Effector memory CD4-positive, alpha-beta T cell (primary cell): Measurements from ENCODE around the gene DRC1.
"Not testable (repeated sequence)": the region's sequence is repeated elsewhere in the genome, so short reads cannot be mapped to it uniquely, and the experiment has no call there.

Experiments used
- DNase-seq, 3 donors: peaks; one replicate each; pipeline ENCODE4 v3.0.0-alpha.2; 2020
- H3K27ac ChIP-seq: 2 replicates; pipeline ENCODE4 v1.7.0; 2013; ENCODE audit warnings: mild to moderate bottlenecking, low read length, moderate library complexity; ENCODE audit not compliant: insufficient read depth, poor library complexity, severe bottlenecking
- H3K27me3 ChIP-seq: replicated peaks from 2 replicates; pipeline ENCODE4 v1.7.0; 2013; ENCODE audit warnings: mild to moderate bottlenecking, low read length; ENCODE audit not compliant: insufficient read depth, control insufficient read depth, poor library complexity, severe bottlenecking
- H3K36me3 ChIP-seq: 2 replicates; pipeline ENCODE4 v1.7.0; 2013; ENCODE audit warnings: mild to moderate bottlenecking, low read length, moderate library complexity; ENCODE audit not compliant: control insufficient read depth, insufficient read depth
- H3K4me1 ChIP-seq: 2 replicates; pipeline ENCODE4 v1.7.0; 2013; ENCODE audit warnings: low read length, mild to moderate bottlenecking; ENCODE audit not compliant: control insufficient read depth, insufficient read depth, poor library complexity, severe bottlenecking
- H3K4me3 ChIP-seq: 2 replicates; pipeline ENCODE4 v1.7.0; 2013; ENCODE audit warnings: low read length, low read depth, mild to moderate bottlenecking; ENCODE audit not compliant: insufficient read depth, poor library complexity, severe bottlenecking
- H3K9me3 ChIP-seq: 2 replicates; pipeline ENCODE4 v1.7.0; 2013; ENCODE audit warnings: mild to moderate bottlenecking, low read length, moderate library complexity; ENCODE audit not compliant: control insufficient read depth
- total RNA-seq, 3 donors: gene quantifications; one replicate each; lab custom pipeline; 2026; lab: John Stamatoyannopoulos, UW

The DRC1 gene
- 0 reads per million in 3 donors for total RNA-seq

DNA sequence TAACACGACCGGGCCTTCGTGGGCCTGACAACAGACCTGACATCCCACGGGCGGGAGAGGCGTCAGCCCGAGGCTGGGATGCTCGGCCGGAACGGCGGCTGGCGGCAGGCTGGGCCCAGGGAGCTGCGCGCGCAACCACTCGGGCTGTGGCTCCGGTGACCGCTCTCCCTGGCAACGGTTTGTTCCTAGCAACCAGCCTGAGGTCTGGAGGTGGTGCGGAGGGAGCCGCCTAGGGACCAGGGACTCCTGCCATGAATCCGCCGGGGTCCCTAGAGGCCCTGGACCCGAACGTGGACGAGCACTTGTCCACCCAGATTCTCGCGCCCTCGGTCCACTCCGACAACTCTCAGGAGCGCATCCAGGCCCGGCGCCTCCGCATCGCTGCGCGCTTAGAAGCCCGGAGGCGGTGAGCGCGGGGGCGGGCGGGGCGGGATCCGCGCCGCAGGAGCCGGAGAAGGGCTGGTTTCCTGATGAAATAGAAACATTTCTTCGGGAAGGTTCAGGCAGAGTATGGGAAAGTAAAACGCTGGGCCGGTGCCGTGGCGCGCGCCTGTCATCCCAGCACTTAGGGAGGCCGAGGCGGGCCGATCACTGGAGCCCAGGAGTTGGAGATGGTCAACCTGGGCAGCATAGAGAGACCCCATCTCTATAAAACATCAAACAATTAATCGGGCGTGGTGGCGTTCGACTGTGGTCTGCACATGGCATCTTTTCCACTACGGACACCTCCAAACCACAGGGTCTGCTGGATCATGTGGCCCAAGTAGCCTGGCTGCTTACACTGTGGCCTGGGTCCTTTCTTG is at the start of gene DRC1:
DRC1 (plus strand) TSS at position 182 of the 803 bp plus-strand sequence; CDS start at position 252, 70 bp downstream.
- H3K9me3 ChIP-seq, result no peaks in the 10 kb centered on the region
- H3K4me1 ChIP-seq, result no peaks in the 10 kb centered on the region
- H3K4me3 ChIP-seq, result no peak within 1 kb of the TSS
- no peaks in the 10 kb centered on the region for H3K36me3 ChIP-seq
- peaks cover 7% of the 10 kb centered on the region for H3K27me3 ChIP-seq
- DNase-seq, result no peak
- no peak within 1 kb of the TSS for H3K27ac ChIP-seq

DNA sequence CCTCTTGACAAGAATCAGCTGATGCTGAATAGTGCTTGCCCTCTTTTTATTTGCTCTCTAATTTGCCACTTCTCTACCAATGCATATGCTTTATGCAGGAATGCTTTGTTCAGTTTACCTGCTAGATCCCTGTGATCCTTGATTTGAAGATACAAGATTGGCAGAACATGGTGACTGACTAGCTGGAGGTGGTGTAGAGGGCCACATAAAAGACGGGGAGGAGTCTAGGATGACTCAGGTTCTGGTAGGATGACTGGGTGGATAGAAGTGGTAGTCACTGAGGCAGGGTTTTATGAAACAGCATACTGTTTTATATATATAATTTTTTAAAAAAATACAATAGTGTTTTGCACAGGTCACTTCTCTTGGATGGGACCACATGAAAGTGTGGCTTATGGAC is 48.8 kb upstream of the DRC1 start:
- H3K9me3 ChIP-seq, result no peaks in the 10 kb centered on the region
- H3K27me3 ChIP-seq, result no peaks in the 10 kb centered on the region
- no peak for DNase-seq
- H3K27ac ChIP-seq, result no peak overlapping the region
- no peak overlapping the region for H3K4me3 ChIP-seq
- no peaks in the 10 kb centered on the region for H3K36me3 ChIP-seq
- H3K4me1 ChIP-seq, result no peaks in the 10 kb centered on the region

DNA sequence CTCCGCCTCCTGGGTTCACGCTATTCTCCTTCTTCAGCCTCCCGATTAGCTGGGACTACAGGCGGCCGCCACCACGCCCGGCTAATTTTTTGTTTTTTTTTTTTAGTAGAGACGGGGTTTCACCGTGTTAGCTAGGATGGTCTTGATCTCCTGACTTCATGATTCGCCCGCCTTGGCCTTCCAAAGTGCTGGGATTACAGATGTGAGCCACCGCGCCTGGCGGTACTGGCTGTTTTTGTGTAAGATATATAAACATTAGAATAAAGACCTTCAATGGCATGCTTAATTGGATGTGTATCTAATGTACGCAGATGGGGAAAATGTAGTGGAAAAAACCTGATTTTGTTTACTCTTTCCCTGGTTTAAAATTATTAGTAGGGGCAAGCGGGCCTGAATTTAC is 47.3 kb upstream of the DRC1 start:
- H3K4me1 ChIP-seq, H3K27ac ChIP-seq, H3K27me3 ChIP-seq, DNase-seq, H3K9me3 ChIP-seq, H3K4me3 ChIP-seq, H3K36me3 ChIP-seq: not testable (repeated sequence)

DNA sequence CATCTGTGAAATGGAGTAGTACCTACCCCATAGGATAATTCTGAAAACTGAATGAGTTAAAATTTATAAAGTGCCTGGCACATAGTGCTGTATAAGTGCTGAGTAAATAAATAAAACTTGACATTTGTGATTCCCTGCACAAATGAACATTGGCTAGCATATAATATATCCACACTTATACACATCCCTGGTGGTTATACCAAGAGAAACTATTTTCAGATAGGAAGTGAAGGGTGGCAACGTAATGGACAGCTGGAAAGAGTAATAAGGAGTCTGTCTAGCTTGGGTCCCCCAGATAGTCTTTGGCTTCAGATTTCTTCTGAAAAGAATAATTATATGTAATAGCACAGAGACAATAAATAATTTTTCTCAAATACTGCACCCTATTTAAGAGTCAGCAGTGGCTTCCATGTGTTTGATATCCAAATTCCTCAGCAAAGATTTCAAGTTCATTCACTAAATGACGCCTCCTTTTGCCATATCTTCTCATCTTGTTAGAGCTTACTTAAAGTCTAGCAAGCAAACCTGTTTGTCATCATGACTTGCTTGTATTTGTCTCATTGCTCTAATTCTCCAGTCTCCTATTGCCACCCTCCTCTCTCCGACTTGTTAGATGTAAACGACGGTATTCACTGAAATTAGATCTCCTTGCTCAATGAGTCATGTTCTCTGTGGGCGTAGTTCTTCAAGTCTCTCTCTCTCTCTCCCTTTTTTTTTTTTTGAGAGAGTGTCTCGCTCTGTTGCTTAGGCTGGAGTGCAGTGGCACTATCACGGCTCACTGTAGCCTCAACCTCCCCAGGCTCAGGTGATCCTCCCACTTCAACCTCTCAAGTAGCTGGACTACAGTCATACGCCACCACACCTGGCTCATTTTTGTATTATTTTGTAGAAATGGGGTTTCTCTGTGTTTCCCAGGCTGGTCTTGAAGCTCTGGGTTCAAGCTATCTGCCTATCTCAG is 46.4 kb upstream of the DRC1 start:
- no peak for DNase-seq
- no peak overlapping the region for H3K4me3 ChIP-seq
- no peaks in the 10 kb centered on the region for H3K27me3 ChIP-seq
- H3K9me3 ChIP-seq, result no peaks in the 10 kb centered on the region
- H3K36me3 ChIP-seq, result no peaks in the 10 kb centered on the region
- no peaks in the 10 kb centered on the region for H3K4me1 ChIP-seq
- H3K27ac ChIP-seq, result no peak overlapping the region

DNA sequence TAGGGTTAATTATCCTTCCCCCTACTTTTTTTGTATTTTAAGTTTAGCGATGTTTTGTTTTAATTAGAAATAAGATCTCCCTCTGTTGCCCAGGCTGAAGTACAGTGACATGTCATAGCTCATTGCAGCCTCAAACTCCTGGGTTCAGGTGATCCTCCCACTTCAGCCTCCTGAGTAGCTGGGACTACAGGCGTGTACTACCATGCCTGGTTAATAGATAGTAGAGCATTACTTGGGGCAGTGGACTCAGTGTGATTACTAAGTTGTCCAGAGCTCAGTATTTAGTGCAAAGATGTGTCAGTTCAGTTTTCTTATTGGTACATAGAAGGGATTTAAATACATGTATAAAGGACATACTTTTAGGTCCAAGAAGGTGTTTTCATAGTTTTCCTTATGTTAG is 45.6 kb upstream of the DRC1 start:
- no peak overlapping the region for H3K4me3 ChIP-seq
- H3K27me3 ChIP-seq, result no peaks in the 10 kb centered on the region
- H3K36me3 ChIP-seq, result no peaks in the 10 kb centered on the region
- H3K4me1 ChIP-seq, result no peaks in the 10 kb centered on the region
- no peak overlapping the region for H3K27ac ChIP-seq
- no peaks in the 10 kb centered on the region for H3K9me3 ChIP-seq
- DNase-seq, result no peak

DNA sequence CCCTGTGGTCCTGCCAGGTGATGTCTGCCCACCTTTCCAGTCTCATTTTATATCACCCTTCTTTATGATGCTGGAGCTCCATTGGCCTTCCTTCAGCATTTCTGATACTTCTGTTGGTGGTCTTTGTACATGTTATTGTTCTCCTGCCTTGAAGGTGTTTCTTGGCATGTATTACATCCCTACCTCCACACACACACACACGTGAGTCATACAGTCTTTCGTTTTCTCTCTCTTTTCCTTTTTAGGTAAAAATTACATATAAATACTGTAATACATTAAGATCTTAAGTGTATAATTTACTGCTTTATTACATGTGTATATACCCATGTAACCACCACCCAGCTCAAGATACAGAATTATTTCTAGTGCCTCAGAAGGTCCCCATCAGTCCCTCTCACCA is 44.9 kb upstream of the DRC1 start:
- H3K4me1 ChIP-seq, result no peaks in the 10 kb centered on the region
- no peak for DNase-seq
- H3K4me3 ChIP-seq, result no peak overlapping the region
- no peaks in the 10 kb centered on the region for H3K9me3 ChIP-seq
- H3K27ac ChIP-seq, result no peak overlapping the region
- no peaks in the 10 kb centered on the region for H3K36me3 ChIP-seq
- H3K27me3 ChIP-seq, result no peaks in the 10 kb centered on the region

DNA sequence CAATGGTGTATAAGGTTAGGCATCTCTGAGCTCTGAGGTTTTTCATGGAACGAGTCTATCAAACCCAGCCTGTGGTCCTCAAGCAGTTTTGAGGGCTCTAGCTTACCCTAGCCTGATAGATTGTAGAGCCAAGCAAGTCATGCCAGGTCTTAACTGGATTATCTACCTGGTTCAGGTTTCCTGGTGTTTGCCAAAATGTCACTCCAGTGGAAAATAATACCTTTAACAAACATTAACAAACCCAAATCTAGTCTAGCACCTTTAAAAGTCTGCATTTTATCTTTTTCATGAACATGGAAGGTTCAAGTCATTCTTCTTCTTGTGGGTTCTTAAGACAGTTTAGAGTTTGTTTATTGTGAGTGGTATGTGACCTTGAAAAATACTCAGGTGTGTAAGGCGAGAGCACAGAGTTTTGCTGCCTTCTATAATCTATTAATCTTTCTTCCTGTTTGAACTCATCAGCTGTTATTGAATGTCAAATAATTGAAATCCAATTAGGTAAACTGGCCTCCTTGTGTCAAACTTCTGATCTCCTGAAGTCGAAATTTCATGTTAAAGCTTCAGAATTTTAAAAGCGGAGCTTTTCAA is 41.7 kb upstream of the DRC1 start:
- Histone ChIP-seq H3K27me3 (no peaks in the 10 kb centered on the region), H3K9me3 (no peaks in the 10 kb centered on the region), H3K27ac (no peak overlapping the region), H3K4me1 (no peaks in the 10 kb centered on the region), H3K36me3 (no peaks in the 10 kb centered on the region), H3K4me3 (no peak overlapping the region)
- DNase-seq, result no peak

DNA sequence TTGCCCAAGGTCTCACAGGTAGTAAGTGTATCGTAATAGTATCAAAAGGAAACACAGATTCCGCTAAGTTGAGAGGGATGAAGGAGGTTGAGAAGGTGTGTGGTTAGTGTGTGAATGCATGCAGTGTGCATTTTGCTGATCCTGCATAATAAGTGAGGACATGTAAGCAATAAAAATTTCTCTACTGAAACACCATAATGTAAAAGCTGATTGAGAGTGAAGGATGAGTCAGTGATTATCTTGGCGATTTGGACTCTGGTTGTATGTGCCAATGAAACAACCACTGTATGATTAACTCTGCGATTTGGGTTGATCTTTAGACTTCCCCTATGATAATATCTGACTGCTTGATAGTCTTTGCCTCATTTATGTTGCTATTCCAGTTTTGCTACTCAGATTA is 38.4 kb upstream of the DRC1 start:
- Histone ChIP-seq H3K4me3 (no peak overlapping the region), H3K9me3 (no peaks in the 10 kb centered on the region), H3K27ac (no peak overlapping the region), H3K4me1 (no peaks in the 10 kb centered on the region), H3K27me3 (no peaks in the 10 kb centered on the region), H3K36me3 (peaks cover 16% of the 10 kb centered on the region)
- no peak for DNase-seq

DNA sequence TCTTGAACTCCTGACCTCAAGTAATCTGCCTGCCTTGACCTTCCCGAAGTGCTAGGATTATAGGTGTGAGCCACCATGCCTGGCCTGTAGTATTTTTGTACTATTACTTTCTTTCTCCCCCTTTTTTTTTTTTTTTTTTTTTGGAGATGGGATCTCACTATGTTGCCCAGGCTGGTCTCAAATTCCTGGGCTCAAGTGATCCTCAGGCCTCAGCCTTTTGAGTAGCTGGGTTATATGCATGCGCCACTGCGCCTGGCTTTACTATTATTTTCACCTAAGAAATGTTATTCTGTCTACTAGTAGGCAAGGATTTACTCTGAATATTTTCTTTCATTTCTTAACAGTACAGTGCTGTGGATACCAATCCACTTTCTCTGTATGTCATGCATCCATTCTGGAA is 37.8 kb upstream of the DRC1 start:
- no peaks in the 10 kb centered on the region for H3K4me1 ChIP-seq
- peaks cover 16% of the 10 kb centered on the region for H3K36me3 ChIP-seq
- no peak overlapping the region for H3K27ac ChIP-seq

More for the DNA sequence above, 37.8 kb upstream of the DRC1 start:
- Histone ChIP-seq H3K4me3 (no peak overlapping the region), H3K9me3 (no peaks in the 10 kb centered on the region), H3K27me3 (no peaks in the 10 kb centered on the region)
- no peak for DNase-seq
